ENCODE data around the gene PERM1. TPM values are rescaled to one million over a fixed set of nuclear protein-coding genes. Genes with fewer than 3 reads are reported as not detected.

PERM1 gene
- polyA plus RNA-seq, 1 donor (not counting 4 experiments of a cell fraction or from before 2014, with no cell fraction given): not detected

- no peak for TF ChIP-seq CTCF (optimal IDR thresholded peaks at IDR 0.05 in 1 of 3, IDR thresholded peaks at IDR 0.05 in 1 of 3, conservative IDR thresholded peaks at IDR 0.05 in 1 of 3; ENCODE audit: extremely low read depth in 1 of 3, insufficient read depth in 2 of 3, low read length in 3 of 3)
- TF ChIP-seq EZH2 (IDR thresholded peaks at IDR 0.05; ENCODE audit: low read length): no peak
- dilution Hi-C loops (cut with MboI; ENCODE audit: extremely low pct_ligation_motif_present, low sequenced_read_pairs): no loop called here
- FAIRE-seq (no peak), DNase-seq (ENCODE audit: low read depth, low spot score) (no peak)
- H3K9me3 ChIP-seq (ENCODE audit: control insufficient read depth, low read depth, low read length): no peaks in the 10 kb centered on the region
- H3K4me3 ChIP-seq (ENCODE audit: control insufficient read depth in 2 of 3, extremely low read depth in 1 of 3, insufficient read depth in 2 of 3, low read depth in 1 of 3, low read length in 3 of 3): no peak overlapping the region
- H3K4me2 ChIP-seq (ENCODE audit: control insufficient read depth, extremely low read depth, insufficient read depth, low read depth, low read length): no peak overlapping the region
- no peaks in the 10 kb centered on the region for H3K79me2 ChIP-seq (ENCODE audit: control insufficient read depth, insufficient read depth, low read length)
- no peak overlapping the region for H3K9ac ChIP-seq (ENCODE audit: control insufficient read depth, extremely low read depth, insufficient read depth, low read length)
- H3K9me1 ChIP-seq (ENCODE audit: control insufficient read depth, extremely low read depth, insufficient read depth, low read length): no peaks in the 10 kb centered on the region
- peaks cover 14% of the 10 kb centered on the region for H3K4me1 ChIP-seq (ENCODE audit: control insufficient read depth, extremely low read depth, insufficient read depth, low read length)
- H3K27ac ChIP-seq (ENCODE audit: control insufficient read depth, insufficient read depth, low read length): no peak overlapping the region
- H2AFZ ChIP-seq (ENCODE audit: control insufficient read depth, low read length): no peak overlapping the region
- no peaks in the 10 kb centered on the region for H3K27me3 ChIP-seq (ENCODE audit: control insufficient read depth, extremely low read depth, insufficient read depth, low read length)
- peaks cover 0 to 3% of the 10 kb centered on the region in 2 experiments for H3K36me3 ChIP-seq (ENCODE audit: control insufficient read depth in 2 of 2, extremely low read depth in 1 of 2, insufficient read depth in 2 of 2, low read length in 2 of 2)
- no peaks in the 10 kb centered on the region for H4K20me1 ChIP-seq (ENCODE audit: control insufficient read depth, extremely low read depth, insufficient read depth, low read length)
These were observed 10.0 kb downstream of the PERM1 start for GRCh38 chr1:971751-972506.

GRCh38 chr1:970973-971730 is 10.7 kb downstream of the PERM1 start:
- Histone ChIP-seq H4K20me1 (ENCODE audit: control insufficient read depth, extremely low read depth, insufficient read depth, low read length) (no peaks in the 10 kb centered on the region), H3K9me3 (ENCODE audit: control insufficient read depth, low read depth, low read length) (no peaks in the 10 kb centered on the region), H3K9ac (ENCODE audit: control insufficient read depth, extremely low read depth, insufficient read depth, low read length) (no peak overlapping the region), H3K4me3 (ENCODE audit: control insufficient read depth in 2 of 3, extremely low read depth in 1 of 3, insufficient read depth in 2 of 3, low read depth in 1 of 3, low read length in 3 of 3) (no peak overlapping the region), H2AFZ (ENCODE audit: control insufficient read depth, low read length) (no peak overlapping the region), H3K4me1 (ENCODE audit: control insufficient read depth, extremely low read depth, insufficient read depth, low read length) (peaks cover 12% of the 10 kb centered on the region), H3K79me2 (ENCODE audit: control insufficient read depth, insufficient read depth, low read length) (no peaks in the 10 kb centered on the region), H3K9me1 (ENCODE audit: control insufficient read depth, extremely low read depth, insufficient read depth, low read length) (no peaks in the 10 kb centered on the region), H3K27ac (ENCODE audit: control insufficient read depth, insufficient read depth, low read length) (no peak overlapping the region), H3K4me2 (ENCODE audit: control insufficient read depth, extremely low read depth, insufficient read depth, low read depth, low read length) (no peak overlapping the region), H3K36me3 (ENCODE audit: control insufficient read depth in 2 of 2, extremely low read depth in 1 of 2, insufficient read depth in 2 of 2, low read length in 2 of 2) (peaks cover 0 to 3% of the 10 kb centered on the region in 2 experiments), H3K27me3 (ENCODE audit: control insufficient read depth, extremely low read depth, insufficient read depth, low read length) (no peaks in the 10 kb centered on the region)
- no peak for FAIRE-seq
- dilution Hi-C loops (cut with MboI; ENCODE audit: extremely low pct_ligation_motif_present, low sequenced_read_pairs): no loop called here
- no peak for DNase-seq (ENCODE audit: low read depth, low spot score)
- TF ChIP-seq CTCF (optimal IDR thresholded peaks at IDR 0.05 in 1 of 3, IDR thresholded peaks at IDR 0.05 in 1 of 3, conservative IDR thresholded peaks at IDR 0.05 in 1 of 3; ENCODE audit: extremely low read depth in 1 of 3, insufficient read depth in 2 of 3, low read length in 3 of 3): no peak
- no peak for TF ChIP-seq EZH2 (IDR thresholded peaks at IDR 0.05; ENCODE audit: low read length)

Measured in keratinocyte (primary cell).